ENCODE results near the gene NXPH2.

DNA sequence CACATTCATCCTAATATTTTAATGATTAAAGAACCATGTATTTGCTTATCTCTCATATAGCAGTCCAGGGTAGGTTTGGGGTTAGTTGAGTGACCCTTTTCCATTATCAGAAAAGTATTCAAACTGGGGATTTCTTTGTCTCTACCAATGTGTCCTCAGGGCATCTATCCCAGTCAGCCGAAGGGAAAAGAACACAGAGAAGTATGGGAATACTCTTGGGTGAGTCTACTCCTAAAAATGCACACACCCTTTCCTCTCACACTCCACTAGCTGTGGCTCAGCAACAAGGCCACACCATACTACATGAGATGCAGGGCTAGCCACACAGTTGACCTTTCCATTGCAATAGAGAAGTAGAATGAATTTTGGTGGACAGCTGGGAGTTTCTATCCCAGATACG is 114.3 kb downstream of the NXPH2 start:
- TF ChIP-seq CTCF (IDR thresholded peaks at IDR 0.05), result no peak
- TF ChIP-seq POLR2A (IDR thresholded peaks at IDR 0.05), result no peak

Measured in esophagus squamous epithelium (tissue), 4 donors.